Vagina (tissue), 2 donors: ENCODE data around the gene FYB1.

Experiments used
- CTCF ChIP-seq, 3 experiments: fragments of 450-650 bp in 2 of 3; fragments of 200-600 bp in 1 of 3; sonication (generic) in 1 of 3; IDR thresholded peaks; one replicate each; pipeline ENCODE4 v1.5.1; 2017 to 2019; ENCODE audit warnings: antibody characterized with exemption in 3 of 3, mild to moderate bottlenecking in 2 of 3, moderate library complexity in 2 of 3
- POLR2A ChIP-seq, 2 donors: fragments of 450-650 bp; IDR thresholded peaks; one replicate each; pipeline ENCODE4 v1.6.1; 2017; ENCODE audit warnings: antibody characterized with exemption in 2 of 2, mild to moderate bottlenecking in 2 of 2, moderate library complexity in 2 of 2
- POLR2AphosphoS5 ChIP-seq, 2 donors: sonication (generic); formaldehyde crosslinking; IDR thresholded peaks; one replicate each; pipeline ENCODE4 v1.9.0; 2017; ENCODE audit warnings: antibody characterized with exemption in 2 of 2, mild to moderate bottlenecking in 2 of 2, low read depth in 1 of 2; ENCODE audit not compliant: insufficient read depth in 1 of 2

GRCh38 chr5:39190311-39191102 is 28.9 kb downstream of the FYB1 start:
- TF ChIP-seq CTCF (IDR thresholded peaks at IDR 0.05) (no peak), POLR2A (IDR thresholded peaks at IDR 0.05) (no peak), POLR2AphosphoS5 (IDR thresholded peaks at IDR 0.05; ENCODE audit: insufficient read depth in 1 of 2, low read depth in 1 of 2) (no peak)
